Retinal pigment epithelial cell (primary cell): ENCODE data around the gene ITPKB.

Experiments used
- DNase-seq: peaks from one replicate; pipeline ENCODE4 v3.0.0-alpha.2; 2010; ENCODE audit warnings: low read depth
- H3K4me3 ChIP-seq: 2 replicates; pipeline ENCODE4 v1.5.1; 2011; ENCODE audit warnings: mild to moderate bottlenecking, low read length, control low read depth, moderate library complexity
- TF ChIP-seq, protein P1 (sequence below): conservative IDR thresholded peaks from 2 replicates; pipeline ENCODE4 v1.5.1; 2011; ENCODE audit warnings: low read depth, low read length, control low read depth, inconsistent platforms

The ITPKB gene

DNA sequence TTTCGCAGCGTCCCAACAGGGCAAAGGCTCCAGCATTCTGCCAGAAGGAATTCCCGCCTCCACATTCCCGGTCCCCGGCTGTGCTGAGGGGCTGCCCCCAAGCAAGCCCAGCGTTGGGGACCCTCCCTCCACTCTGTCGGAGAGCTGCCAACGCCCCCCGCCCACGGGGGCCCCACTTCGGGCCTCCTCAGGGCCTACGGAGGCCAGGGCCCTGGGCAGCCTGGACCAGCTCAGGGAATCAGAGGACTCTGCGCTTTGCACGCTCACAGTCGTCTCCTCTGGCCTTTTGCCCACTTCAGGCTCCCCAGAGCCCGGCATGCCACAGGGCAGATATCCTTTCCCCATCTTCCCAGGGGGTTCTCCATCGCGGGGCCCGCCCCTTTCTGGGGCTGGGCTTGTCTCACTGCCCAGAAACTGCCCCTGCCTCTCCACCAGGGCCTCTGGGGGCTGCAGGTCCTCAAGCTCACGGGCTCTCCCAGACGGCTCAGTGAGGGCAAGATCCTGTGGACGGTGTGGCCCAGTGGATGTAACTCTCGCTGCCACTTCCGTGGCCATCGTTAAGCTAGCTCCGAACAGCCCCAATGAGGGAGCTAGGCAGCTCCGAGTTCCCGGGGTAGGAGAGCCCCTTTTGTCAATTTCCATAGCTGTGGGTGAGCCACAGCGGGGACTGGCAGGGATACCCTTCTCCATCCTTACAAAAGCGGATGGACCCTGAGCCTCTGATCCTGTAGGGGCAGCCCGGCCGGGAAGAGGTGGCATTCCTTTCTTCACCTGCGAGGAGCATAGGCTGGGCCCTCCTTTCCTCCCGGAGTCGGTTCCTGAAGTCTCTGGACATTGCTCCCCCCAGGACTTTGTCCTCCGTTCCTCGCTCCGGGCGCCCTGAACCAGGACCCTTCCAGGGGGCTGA lies 2.8 kb downstream of the ITPKB start:
- TF ChIP-seq, protein P1, sequence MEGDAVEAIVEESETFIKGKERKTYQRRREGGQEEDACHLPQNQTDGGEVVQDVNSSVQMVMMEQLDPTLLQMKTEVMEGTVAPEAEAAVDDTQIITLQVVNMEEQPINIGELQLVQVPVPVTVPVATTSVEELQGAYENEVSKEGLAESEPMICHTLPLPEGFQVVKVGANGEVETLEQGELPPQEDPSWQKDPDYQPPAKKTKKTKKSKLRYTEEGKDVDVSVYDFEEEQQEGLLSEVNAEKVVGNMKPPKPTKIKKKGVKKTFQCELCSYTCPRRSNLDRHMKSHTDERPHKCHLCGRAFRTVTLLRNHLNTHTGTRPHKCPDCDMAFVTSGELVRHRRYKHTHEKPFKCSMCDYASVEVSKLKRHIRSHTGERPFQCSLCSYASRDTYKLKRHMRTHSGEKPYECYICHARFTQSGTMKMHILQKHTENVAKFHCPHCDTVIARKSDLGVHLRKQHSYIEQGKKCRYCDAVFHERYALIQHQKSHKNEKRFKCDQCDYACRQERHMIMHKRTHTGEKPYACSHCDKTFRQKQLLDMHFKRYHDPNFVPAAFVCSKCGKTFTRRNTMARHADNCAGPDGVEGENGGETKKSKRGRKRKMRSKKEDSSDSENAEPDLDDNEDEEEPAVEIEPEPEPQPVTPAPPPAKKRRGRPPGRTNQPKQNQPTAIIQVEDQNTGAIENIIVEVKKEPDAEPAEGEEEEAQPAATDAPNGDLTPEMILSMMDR, result no peak
- no peak for DNase-seq
- peak overlapping the region; percentile 65 for H3K4me3 ChIP-seq

- TF ChIP-seq, protein P1, result no peak
- DNase-seq, result no peak
- H3K4me3 ChIP-seq, result no peak overlapping the region
Observed at GRCh38 chr1:226735576-226735975, 3.5 kb downstream of the ITPKB start.

DNA sequence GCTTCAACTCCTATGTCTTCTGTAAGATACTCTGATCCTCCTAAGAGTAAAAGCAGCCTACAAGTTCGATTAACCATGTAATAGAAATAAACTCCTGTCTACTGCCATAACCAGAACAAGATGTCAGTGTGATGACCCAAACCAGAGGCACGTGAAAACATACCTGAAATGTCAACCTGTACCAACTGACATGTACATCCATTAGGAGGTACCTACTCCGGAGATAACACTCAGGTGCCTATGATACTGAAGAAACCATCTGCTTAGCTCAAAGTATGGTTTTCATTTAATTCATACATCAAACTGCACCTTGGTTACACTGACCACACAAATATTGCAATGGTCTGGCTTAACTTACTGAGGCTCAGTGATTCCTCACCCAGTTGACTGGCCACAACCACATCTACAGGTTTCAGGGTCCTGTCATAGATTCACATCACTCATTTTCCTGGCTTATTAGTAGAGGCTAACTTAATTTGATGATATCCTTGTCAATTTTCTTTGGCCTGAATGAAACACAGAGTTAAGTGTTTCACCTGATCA lies 4.4 kb downstream of the ITPKB start:
- H3K4me3 ChIP-seq, result no peak overlapping the region
- DNase-seq, result no peak
- TF ChIP-seq, protein P1, result no peak

DNA sequence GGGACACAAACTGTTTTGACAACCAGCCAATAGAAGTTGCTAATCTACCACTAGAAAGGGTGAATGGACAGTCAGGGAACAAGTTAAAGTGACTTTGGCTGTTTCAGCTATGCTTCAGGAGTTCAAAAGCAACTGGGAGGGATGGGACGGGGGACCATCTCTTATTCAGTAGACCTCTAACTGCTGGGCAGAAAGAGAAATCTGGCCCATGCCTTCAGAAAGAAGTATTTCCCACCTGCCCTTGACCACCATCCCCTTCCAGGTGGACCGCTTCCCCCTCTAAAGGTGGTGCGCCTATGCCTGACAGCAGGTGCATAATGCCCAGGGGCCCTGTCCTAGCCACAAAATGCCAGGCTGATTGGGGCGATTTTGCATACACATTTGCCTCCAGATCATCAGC lies 5.2 kb downstream of the ITPKB start:
- TF ChIP-seq, protein P1, result no peak
- no peak for DNase-seq
- no peak overlapping the region for H3K4me3 ChIP-seq

DNA sequence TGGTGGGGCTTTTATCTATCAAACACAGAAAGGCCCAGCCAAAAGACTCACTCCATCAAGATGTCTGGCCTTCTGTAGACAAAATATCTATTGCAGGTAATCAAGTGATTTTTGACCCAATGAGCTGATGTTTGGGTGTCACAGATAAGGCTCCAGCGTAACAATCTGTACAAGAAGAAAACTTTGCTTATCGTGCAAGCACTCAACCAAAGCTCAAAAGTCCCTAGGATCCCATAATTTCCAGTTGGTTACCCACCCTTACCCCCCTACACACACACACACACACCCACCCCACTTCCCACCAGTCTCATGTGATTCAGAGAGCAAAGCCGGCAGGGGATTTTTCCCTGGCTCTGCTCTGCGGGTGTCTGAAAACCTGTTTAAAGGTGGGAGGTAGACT lies 5.8 kb downstream of the ITPKB start:
- H3K4me3 ChIP-seq, result no peak overlapping the region
- DNase-seq, result no peak
- TF ChIP-seq, protein P1, result no peak

- no peak for DNase-seq
- TF ChIP-seq, protein P1, result no peak
- H3K4me3 ChIP-seq, result no peak overlapping the region
Observed at GRCh38 chr1:226732856-226733291, 6.2 kb downstream of the ITPKB start.

GRCh38 chr1:226731257-226731893 lies 7.7 kb downstream of the ITPKB start:
- no peak overlapping the region for H3K4me3 ChIP-seq
- DNase-seq, result no peak
- TF ChIP-seq, protein P1, result no peak
